ENCODE results near the gene CTNNBIP1.
"Not testable (repeated sequence)": the region's sequence is repeated elsewhere in the genome, so short reads cannot be mapped to it uniquely, and the experiment has no call there.

Gene CTNNBIP1

GRCh38 chr1:9822490-9822889 lies 87.6 kb downstream of the CTNNBIP1 start:
- Histone ChIP-seq H3K27ac (peak overlapping the region in 11 of 21 experiments; percentile 5 to 90 (median 81)), H3K4me3 (peak overlapping the region; percentile 72 to 97 (median 88))

GRCh38 chr1:9821710-9822109 lies 88.4 kb downstream of the CTNNBIP1 start:
- H3K27ac ChIP-seq: no peak overlapping the region
- peak overlapping the region in 3 of 7 experiments; percentile 2 to 97 (median 90) for H3K4me3 ChIP-seq

- Histone ChIP-seq H3K4me3 (no peak overlapping the region), H3K27ac (no peak overlapping the region)
Measured at GRCh38 chr1:9820521-9820920, 89.5 kb downstream of the CTNNBIP1 start.

GRCh38 chr1:9817734-9818133 lies 92.3 kb downstream of the CTNNBIP1 start:
- no peak overlapping the region for H3K27ac ChIP-seq
- H3K4me3 ChIP-seq: no peak overlapping the region

GRCh38 chr1:9816199-9816598 lies 93.9 kb downstream of the CTNNBIP1 start:
- Histone ChIP-seq H3K4me3 (no peak overlapping the region), H3K27ac (no peak overlapping the region)

- no peak overlapping the region for H3K4me3 ChIP-seq
- no peak overlapping the region for H3K27ac ChIP-seq
Measured at GRCh38 chr1:9815150-9815549, 94.9 kb downstream of the CTNNBIP1 start.

GRCh38 chr1:9814619-9815018 lies 95.5 kb downstream of the CTNNBIP1 start:
- no peak overlapping the region for H3K27ac ChIP-seq
- no peak overlapping the region for H3K4me3 ChIP-seq

- no peak overlapping the region for H3K27ac ChIP-seq
- H3K4me3 ChIP-seq: no peak overlapping the region
Measured at GRCh38 chr1:9811239-9811966, 98.7 kb downstream of the CTNNBIP1 start.

GRCh38 chr1:9809100-9809510 lies 101.0 kb downstream of the CTNNBIP1 start:
- Histone ChIP-seq H3K4me3 (no peak overlapping the region), H3K27ac (no peak overlapping the region)

GRCh38 chr1:9808459-9808858 lies 101.6 kb downstream of the CTNNBIP1 start:
- no peak overlapping the region for H3K4me3 ChIP-seq

GRCh38 chr1:9807541-9807940 lies 102.5 kb downstream of the CTNNBIP1 start:
- H3K4me3 ChIP-seq: no peak overlapping the region
- no peak overlapping the region for H3K27ac ChIP-seq

More at GRCh38 chr1:9808459-9808858, 101.6 kb downstream of the CTNNBIP1 start:
- H3K27ac ChIP-seq: peak overlapping the region in 1 of 21 experiments; percentile 13

- H3K4me3 ChIP-seq, H3K27ac ChIP-seq: not testable (repeated sequence)
Measured at GRCh38 chr1:9805972-9806371, 104.1 kb downstream of the CTNNBIP1 start.

GRCh38 chr1:9805006-9805508 lies 105.0 kb downstream of the CTNNBIP1 start:
- Histone ChIP-seq H3K4me3 (no peak overlapping the region), H3K27ac (peak overlapping the region in 7 of 21 experiments; percentile 11 to 73 (median 39))

- H3K27ac ChIP-seq, H3K4me3 ChIP-seq: not testable (repeated sequence)
Measured at GRCh38 chr1:9803003-9803918, 106.8 kb downstream of the CTNNBIP1 start.

GRCh38 chr1:9801909-9802308 lies 108.2 kb downstream of the CTNNBIP1 start:
- Histone ChIP-seq H3K4me3 (no peak overlapping the region), H3K27ac (peak overlapping the region in 1 of 21 experiments; percentile 4)

Data from skin epidermis (tissue), 12 donors.